Measurements from ENCODE around the gene USP7.

USP7 gene

DNA sequence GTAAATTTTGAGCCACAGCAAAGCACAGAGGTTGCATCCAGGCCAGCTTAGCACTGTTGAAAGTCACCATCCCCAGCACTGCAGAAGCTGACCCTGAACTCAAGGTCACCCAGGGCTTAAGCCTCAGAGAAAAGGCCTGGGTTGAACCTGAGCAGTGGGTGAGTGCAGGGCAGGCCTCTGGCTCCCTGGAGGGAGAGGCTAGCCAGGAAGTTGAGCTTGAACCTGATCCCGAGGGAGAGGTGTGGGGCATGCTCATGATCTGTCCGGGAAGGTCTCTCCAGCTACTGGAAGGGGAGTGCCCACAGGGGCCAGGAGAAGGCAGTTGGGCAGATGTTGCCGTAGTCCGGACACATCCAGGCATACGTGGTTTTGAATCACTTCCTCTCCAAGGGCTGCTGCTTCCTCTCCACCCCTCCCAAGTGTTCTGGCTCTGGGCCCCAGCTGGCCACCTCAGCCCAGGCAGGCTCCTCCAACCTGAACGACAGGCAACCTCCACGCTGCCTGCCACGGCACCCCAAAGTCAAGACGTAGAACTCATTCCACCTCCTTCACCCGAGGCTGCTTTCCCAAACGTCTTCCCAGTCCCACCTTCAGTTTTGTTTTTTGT lies 113.3 kb downstream of the USP7 start:
- H3K9ac ChIP-seq = no peak overlapping the region

GRCh38 chr16:8849411-8850011 lies 114.2 kb downstream of the USP7 start:
- peaks cover 5% of the 10 kb centered on the region; the same call in 1 of the 2 replicates for H4K20me1 ChIP-seq (ENCODE audit: insufficient read depth)
- peaks cover 8% of the 10 kb centered on the region; the same call in 1 of the 2 replicates for H3K36me3 ChIP-seq (ENCODE audit: insufficient read depth)
- TF ChIP-seq CTCF (conservative IDR thresholded peaks at IDR 0.05; ENCODE audit: low read depth, low read length) = no peak
- H3K4me2 ChIP-seq = no peak overlapping the region
- no peak overlapping the region for H2AFZ ChIP-seq (ENCODE audit: low read depth)
- H3K4me1 ChIP-seq (ENCODE audit: low read depth, poor library complexity, severe bottlenecking) = peaks cover 6% of the 10 kb centered on the region
- no peak overlapping the region for H3K4me3 ChIP-seq (IDR thresholded peaks at IDR 0.05; ENCODE audit: insufficient read depth, low read depth, low read length)
- H3K27me3 ChIP-seq (ENCODE audit: insufficient read depth, low read depth) = no peaks in the 10 kb centered on the region
- no peak overlapping the region for H3K9ac ChIP-seq
- H3K27ac ChIP-seq = no peak overlapping the region
- H3K79me2 ChIP-seq (ENCODE audit: insufficient read depth, low read depth) = peaks cover 19% of the 10 kb centered on the region; the same call in 1 of the 2 replicates

More for the DNA sequence above, 113.3 kb downstream of the USP7 start:
- no peak overlapping the region for H3K4me3 ChIP-seq (IDR thresholded peaks at IDR 0.05; ENCODE audit: insufficient read depth, low read depth, low read length)
- no peak overlapping the region for H2AFZ ChIP-seq (ENCODE audit: low read depth)
- H3K27me3 ChIP-seq (ENCODE audit: insufficient read depth, low read depth) = no peaks in the 10 kb centered on the region
- H4K20me1 ChIP-seq (ENCODE audit: insufficient read depth) = peaks cover 5% of the 10 kb centered on the region; the same call in 1 of the 2 replicates
- H3K27ac ChIP-seq = no peak overlapping the region
- peaks cover 14% of the 10 kb centered on the region; the same call in 1 of the 2 replicates for H3K79me2 ChIP-seq (ENCODE audit: insufficient read depth, low read depth)
- no peak for TF ChIP-seq CTCF (conservative IDR thresholded peaks at IDR 0.05; ENCODE audit: low read depth, low read length)
- H3K4me2 ChIP-seq = no peak overlapping the region
- H3K36me3 ChIP-seq (ENCODE audit: insufficient read depth) = peaks cover 8% of the 10 kb centered on the region; the same call in 1 of the 2 replicates
- H3K4me1 ChIP-seq (ENCODE audit: low read depth, poor library complexity, severe bottlenecking) = peaks cover 6% of the 10 kb centered on the region

DNA sequence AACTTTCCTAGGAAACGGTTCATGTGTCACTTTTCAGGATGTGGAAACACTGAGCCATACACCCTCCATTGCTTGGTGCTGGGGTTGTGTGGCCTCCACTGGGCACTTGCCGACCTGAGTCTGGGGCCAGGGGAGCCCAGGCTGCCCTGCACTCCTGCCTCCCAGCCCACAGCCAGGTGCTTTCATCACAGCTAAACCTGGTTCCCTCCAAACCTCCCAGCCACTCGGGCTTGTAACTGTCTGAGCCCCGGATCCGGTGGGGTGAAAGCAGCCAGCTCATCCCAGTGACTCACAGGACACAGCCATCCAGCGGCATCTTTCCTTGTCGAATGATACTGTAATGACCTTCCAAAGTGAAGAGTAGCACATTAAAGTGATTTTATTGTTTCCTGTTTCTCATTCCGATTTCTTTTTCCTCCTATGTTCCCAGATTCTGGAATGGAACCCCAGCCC lies 114.7 kb downstream of the USP7 start:
- Histone ChIP-seq H3K4me3 (IDR thresholded peaks at IDR 0.05; ENCODE audit: insufficient read depth, low read depth, low read length) (no peak overlapping the region), H3K27me3 (ENCODE audit: insufficient read depth, low read depth) (no peaks in the 10 kb centered on the region), H3K4me1 (ENCODE audit: low read depth, poor library complexity, severe bottlenecking) (peaks cover 6% of the 10 kb centered on the region), H4K20me1 (ENCODE audit: insufficient read depth) (peaks cover 5% of the 10 kb centered on the region; the same call in 1 of the 2 replicates), H3K27ac (no peak overlapping the region), H2AFZ (ENCODE audit: low read depth) (no peak overlapping the region), H3K4me2 (no peak overlapping the region), H3K9ac (no peak overlapping the region), H3K79me2 (ENCODE audit: insufficient read depth, low read depth) (peaks cover 20% of the 10 kb centered on the region; the same call in 1 of the 2 replicates), H3K36me3 (ENCODE audit: insufficient read depth) (peaks cover 8% of the 10 kb centered on the region; the same call in 1 of the 2 replicates)
- TF ChIP-seq CTCF (conservative IDR thresholded peaks at IDR 0.05; ENCODE audit: low read depth, low read length) = no peak

GRCh38 chr16:8848231-8848938 lies 115.3 kb downstream of the USP7 start:
- Histone ChIP-seq H3K4me3 (IDR thresholded peaks at IDR 0.05; ENCODE audit: insufficient read depth, low read depth, low read length) (no peak overlapping the region), H3K4me1 (ENCODE audit: low read depth, poor library complexity, severe bottlenecking) (peaks cover under 1% of the 10 kb centered on the region), H3K4me2 (no peak overlapping the region), H3K36me3 (ENCODE audit: insufficient read depth) (peaks cover 8% of the 10 kb centered on the region; the same call in 1 of the 2 replicates), H3K27me3 (ENCODE audit: insufficient read depth, low read depth) (no peaks in the 10 kb centered on the region), H4K20me1 (ENCODE audit: insufficient read depth) (peaks cover 5% of the 10 kb centered on the region; the same call in 1 of the 2 replicates), H3K79me2 (ENCODE audit: insufficient read depth, low read depth) (peaks cover 20% of the 10 kb centered on the region; the same call in 1 of the 2 replicates), H3K9ac (no peak overlapping the region), H2AFZ (ENCODE audit: low read depth) (no peak overlapping the region), H3K27ac (no peak overlapping the region)
- TF ChIP-seq CTCF (conservative IDR thresholded peaks at IDR 0.05; ENCODE audit: low read depth, low read length) = no peak
